MCF 10A (cell line): ENCODE data around the gene PTS. TPM values are rescaled to one million over a fixed set of nuclear protein-coding genes. Genes with fewer than 3 reads are reported as not detected.

ENCODE experiments used
- BruUV-seq: library from RNA; stranded (reverse); fragments of 400-500 nt; replicated peaks from 2 replicates; lab custom pipeline; 2021; lab: Mats Ljungman, UMichigan
- CTCF ChIA-PET: fragments of 300-600 bp; sonication (Branson Sonifier 250); formaldehyde crosslinking; extraction: SDS; loops from one replicate; lab custom pipeline; 2021; ENCODE audit warnings: antibody characterized with exemption, inconsistent platforms; lab: Yijun Ruan, JAX
- POLR2A ChIA-PET: fragments of 300-600, 350-650 bp; sonication (Branson Sonifier 250); formaldehyde crosslinking; extraction: SDS; loops from one replicate; lab custom pipeline; 2020; ENCODE audit warnings: antibody characterized with exemption, inconsistent platforms; lab: Yijun Ruan, JAX
- DNase-seq: peaks from one replicate; pipeline ENCODE4 v3.0.0-alpha.2; 2018; ENCODE audit not compliant: unreplicated experiment
- H3K27ac Mint-ChIP-seq: one replicate; pipeline ENCODE4 v1.8.0; 2022; ENCODE audit warnings: mild to moderate bottlenecking, low read depth, mixed read lengths; ENCODE audit not compliant: unreplicated experiment
- H3K27me3 Mint-ChIP-seq: one replicate; pipeline ENCODE4 v1.8.0; 2022; ENCODE audit warnings: mixed read lengths; ENCODE audit not compliant: insufficient read depth, unreplicated experiment
- H3K36me3 Mint-ChIP-seq: one replicate; pipeline ENCODE4 v1.8.0; 2022; ENCODE audit warnings: mild to moderate bottlenecking, moderate library complexity, mixed read lengths; ENCODE audit not compliant: insufficient read depth, unreplicated experiment
- H3K4me1 Mint-ChIP-seq: one replicate; pipeline ENCODE4 v1.8.0; 2022; ENCODE audit warnings: mixed read lengths; ENCODE audit not compliant: insufficient read depth, unreplicated experiment
- H3K4me3 Mint-ChIP-seq: one replicate; pipeline ENCODE4 v1.8.0; 2022; ENCODE audit warnings: mild to moderate bottlenecking, moderate library complexity, mixed read lengths; ENCODE audit not compliant: unreplicated experiment
- H3K9me3 Mint-ChIP-seq: one replicate; pipeline ENCODE4 v1.8.0; 2022; ENCODE audit warnings: mixed read lengths; ENCODE audit not compliant: unreplicated experiment
- intact Hi-C: fragments of 100-400 bp; cut with micrococcal nuclease; formaldehyde crosslinking; loops from 2 replicates; pipeline ENCODE4 v1.14.1; 2022
- total RNA-seq: library from RNA; stranded (reverse); gene quantifications from 2 replicates; pipeline ENCODE4 v1.2.3, GENCODE V29; 2022
- TF ChIP-seq, protein P1 (sequence below): fragments of 200-600 bp; IDR thresholded peaks from one replicate; pipeline ENCODE4 v1.8.0; 2022; ENCODE audit warnings: antibody characterized with exemption, mild to moderate bottlenecking; ENCODE audit not compliant: unreplicated experiment

The PTS gene
- total RNA-seq, 1 experiment from 2014 or later: 68.3 TPM

GRCh38 chr11:112277941-112278340 lies 51.7 kb downstream of the PTS start:
- ChIA-PET POLR2A (no interaction called here), CTCF (interaction anchor here (0.7 to 18.2 kb wide), 7 partner anchors 10 to 513 kb away, joined by 3 to 428 read pairs (median 4); partner anchors contain the start of gene PTS)
- TF ChIP-seq, protein P1, sequence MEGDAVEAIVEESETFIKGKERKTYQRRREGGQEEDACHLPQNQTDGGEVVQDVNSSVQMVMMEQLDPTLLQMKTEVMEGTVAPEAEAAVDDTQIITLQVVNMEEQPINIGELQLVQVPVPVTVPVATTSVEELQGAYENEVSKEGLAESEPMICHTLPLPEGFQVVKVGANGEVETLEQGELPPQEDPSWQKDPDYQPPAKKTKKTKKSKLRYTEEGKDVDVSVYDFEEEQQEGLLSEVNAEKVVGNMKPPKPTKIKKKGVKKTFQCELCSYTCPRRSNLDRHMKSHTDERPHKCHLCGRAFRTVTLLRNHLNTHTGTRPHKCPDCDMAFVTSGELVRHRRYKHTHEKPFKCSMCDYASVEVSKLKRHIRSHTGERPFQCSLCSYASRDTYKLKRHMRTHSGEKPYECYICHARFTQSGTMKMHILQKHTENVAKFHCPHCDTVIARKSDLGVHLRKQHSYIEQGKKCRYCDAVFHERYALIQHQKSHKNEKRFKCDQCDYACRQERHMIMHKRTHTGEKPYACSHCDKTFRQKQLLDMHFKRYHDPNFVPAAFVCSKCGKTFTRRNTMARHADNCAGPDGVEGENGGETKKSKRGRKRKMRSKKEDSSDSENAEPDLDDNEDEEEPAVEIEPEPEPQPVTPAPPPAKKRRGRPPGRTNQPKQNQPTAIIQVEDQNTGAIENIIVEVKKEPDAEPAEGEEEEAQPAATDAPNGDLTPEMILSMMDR: no peak
- intact Hi-C loops: no loop called here
- Mint-ChIP-seq H3K27me3 (no peaks in the 10 kb centered on the region), H3K4me1 (peaks cover 5% of the 10 kb centered on the region), H3K9me3 (no peaks in the 10 kb centered on the region), H3K27ac (no peak overlapping the region), H3K4me3 (no peak overlapping the region), H3K36me3 (no peaks in the 10 kb centered on the region)
- no peak for DNase-seq
- BruUV-seq: no TSS peak

GRCh38 chr11:112278803-112279202 lies 52.6 kb downstream of the PTS start:
- Mint-ChIP-seq H3K9me3 (no peaks in the 10 kb centered on the region), H3K36me3 (no peaks in the 10 kb centered on the region), H3K4me1 (peaks cover 5% of the 10 kb centered on the region), H3K4me3 (no peak overlapping the region), H3K27ac (no peak overlapping the region), H3K27me3 (no peaks in the 10 kb centered on the region)
- ChIA-PET CTCF (interaction anchor here (0.6 to 18.2 kb wide), 17 partner anchors 8 to 837 kb away, joined by 3 to 428 read pairs (median 4); partner anchors contain the start of genes PTS, SDHD and TIMM8B), POLR2A (interaction anchor here (0.6 to 3.4 kb wide), 3 partner anchors 52 to 59 kb away, joined by 3 to 17 read pairs (median 14); no protein-coding TSS in a partner anchor)
- no TSS peak for BruUV-seq
- DNase-seq: no peak
- TF ChIP-seq, protein P1: no peak
- intact Hi-C loops: no loop called here

DNA sequence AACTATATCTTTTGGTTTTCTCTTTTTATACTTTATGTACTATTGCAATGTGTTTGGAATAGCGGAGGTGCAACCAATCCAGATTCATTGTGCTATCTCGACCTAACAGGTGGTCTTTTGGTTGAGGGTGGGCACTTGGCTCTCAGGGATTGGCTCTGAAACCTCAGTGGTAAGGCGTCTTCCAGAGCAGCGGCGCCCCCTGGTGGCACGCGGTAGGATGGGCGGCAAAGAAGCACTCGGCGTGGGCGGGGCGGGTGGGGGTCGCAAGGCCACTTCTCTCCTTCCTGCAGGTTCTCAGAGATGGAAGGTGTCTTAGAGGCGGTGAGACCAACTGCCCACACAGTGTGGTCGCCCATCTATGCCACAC lies 53.7 kb downstream of the PTS start:
- Mint-ChIP-seq H3K4me1 (peaks cover 5% of the 10 kb centered on the region), H3K9me3 (no peaks in the 10 kb centered on the region), H3K27me3 (no peaks in the 10 kb centered on the region), H3K27ac (no peak overlapping the region), H3K4me3 (peak overlapping the region; percentile 78), H3K36me3 (no peaks in the 10 kb centered on the region)
- POLR2A ChIA-PET: interaction anchor here (0.6 to 3.4 kb wide), 9 partner anchors 13 to 1254 kb away, joined by 3 to 17 read pairs (median 4); partner anchors contain the start of genes SDHD and TIMM8B
- intact Hi-C loops: loop anchor here (1.0 kb wide), 4 partner anchors 61 to 194 kb away; partner anchors contain the start of genes BCO2, SDHD and TIMM8B
- peak; percentile 51 for DNase-seq
- BruUV-seq: no TSS peak
- CTCF ChIA-PET: interaction anchor here (0.6 to 18.2 kb wide), 58 partner anchors 9 to 1118 kb away, joined by 3 to 428 read pairs (median 4); partner anchors contain the start of genes IL18 and PTS
- TF ChIP-seq, protein P1: peak; percentile 80

- Mint-ChIP-seq H3K27ac (no peak overlapping the region), H3K4me3 (peak overlapping the region; percentile 78), H3K9me3 (no peaks in the 10 kb centered on the region), H3K4me1 (peaks cover 5% of the 10 kb centered on the region), H3K27me3 (peaks cover 5% of the 10 kb centered on the region), H3K36me3 (no peaks in the 10 kb centered on the region)
- ChIA-PET POLR2A (interaction anchor here (0.6 to 3.4 kb wide), 7 partner anchors 54 to 1253 kb away, joined by 3 to 17 read pairs (median 7); partner anchors contain the start of genes SDHD and TIMM8B), CTCF (interaction anchor here (0.6 to 18.2 kb wide), 64 partner anchors 9 to 1465 kb away, joined by 3 to 428 read pairs (median 4); partner anchors contain the start of genes IL18 and PTS)
- intact Hi-C loops: loop anchor here (1.0 kb wide), 4 partner anchors 61 to 194 kb away; partner anchors contain the start of genes BCO2, SDHD and TIMM8B
- no TSS peak for BruUV-seq
- peak; percentile 85 for DNase-seq
- TF ChIP-seq, protein P1: peak; percentile 50
These were observed 54.3 kb downstream of the PTS start for GRCh38 chr11:112280268-112281126.
